HEK293 (cell line): ENCODE measurements around the gene ME2.

Experiments
- CTCF ChIA-PET: fragments of 350-600 bp; formaldehyde crosslinking; extraction: SDS; loops from one replicate; lab custom pipeline; 2021; ENCODE audit warnings: antibody characterized with exemption; lab: Yijun Ruan, JAX
- POLR2A ChIA-PET: fragments of 300-600 bp; formaldehyde crosslinking; extraction: SDS; loops from one replicate; lab custom pipeline; 2020; ENCODE audit warnings: antibody characterized with exemption, inconsistent platforms; lab: Yijun Ruan, JAX
- H3K27ac ChIP-seq: fragments of 200-500 bp; sonication (Bioruptor generic); 2 replicates; pipeline ENCODE4 v1.5.1; 2014; ENCODE audit warnings: low read depth, low read length, control low read depth, inconsistent platforms; ENCODE audit errors: extremely low read depth
- H3K36me3 ChIP-seq, 2 experiments: fragments of 200-500 bp in 1 of 2; sonication (Bioruptor generic) in 1 of 2; 1 replicate in 1 of 2; 2 replicates in 1 of 2; pipeline ENCODE4 v1.5.1; 2014 to 2017; ENCODE audit warnings: inconsistent platforms in 2 of 2, low read length in 2 of 2; ENCODE audit not compliant: control insufficient read depth in 2 of 2, insufficient read depth in 1 of 2
- H3K4me1 ChIP-seq: fragments of 200-500 bp; sonication (Bioruptor generic); 2 replicates; pipeline ENCODE4 v1.5.1; 2014; ENCODE audit warnings: mild to moderate bottlenecking, low read length, inconsistent platforms; ENCODE audit not compliant: control insufficient read depth, insufficient read depth
- H3K4me3 ChIP-seq: 2 replicates; pipeline ENCODE4 v1.5.1; 2011; ENCODE audit warnings: low read depth, mild to moderate bottlenecking, control low read depth, low read length, moderate library complexity
- H3K9me3 ChIP-seq: fragments of 200-500 bp; sonication (Bioruptor generic); 2 replicates; pipeline ENCODE4 v1.5.1; 2014; ENCODE audit warnings: low read depth, low read length, inconsistent platforms; ENCODE audit not compliant: control insufficient read depth, insufficient read depth
- GFI1B ChIP-seq: fragments of 450-650 bp; formaldehyde crosslinking; IDR thresholded peaks from 2 replicates; pipeline ENCODE4 v1.5.1; 2016; ENCODE audit warnings: missing biosample characterization, missing genetic modification characterization
- GLIS1 ChIP-seq: fragments of 450-650 bp; formaldehyde crosslinking; IDR thresholded peaks from 2 replicates; pipeline ENCODE4 v1.5.1; 2016; ENCODE audit warnings: missing biosample characterization, missing genetic modification characterization
- GLIS2 ChIP-seq: fragments of 450-650 bp; formaldehyde crosslinking; IDR thresholded peaks from 2 replicates; pipeline ENCODE4 v1.5.1; 2016; ENCODE audit warnings: missing biosample characterization, missing genetic modification characterization
- KLF7 ChIP-seq: fragments of 450-650 bp; formaldehyde crosslinking; IDR thresholded peaks from 2 replicates; pipeline ENCODE4 v1.5.1; 2016; ENCODE audit warnings: missing biosample characterization, missing genetic modification characterization, borderline replicate concordance
- KLF8 ChIP-seq: fragments of 450-650 bp; formaldehyde crosslinking; IDR thresholded peaks from 2 replicates; pipeline ENCODE4 v1.5.1; 2016; ENCODE audit warnings: missing biosample characterization, missing genetic modification characterization
- ZBTB1 ChIP-seq: fragments of 450-650 bp; formaldehyde crosslinking; IDR thresholded peaks from 2 replicates; pipeline ENCODE4 v1.5.1; 2016; ENCODE audit warnings: missing biosample characterization, missing genetic modification characterization
- ZBTB7A ChIP-seq: fragments of 450-650 bp; formaldehyde crosslinking; IDR thresholded peaks from 2 replicates; pipeline ENCODE4 v1.5.1; 2016; ENCODE audit warnings: low read depth, missing biosample characterization, missing genetic modification characterization
- ZFP41 ChIP-seq: fragments of 450-650 bp; formaldehyde crosslinking; IDR thresholded peaks from 2 replicates; pipeline ENCODE4 v1.5.1; 2016; ENCODE audit warnings: missing biosample characterization, missing genetic modification characterization, borderline replicate concordance
- ZNF146 ChIP-seq: fragments of 450-650 bp; formaldehyde crosslinking; IDR thresholded peaks from 2 replicates; pipeline ENCODE4 v1.5.1; 2016; ENCODE audit warnings: missing biosample characterization, missing genetic modification characterization
- ZNF184 ChIP-seq: fragments of 450-650 bp; IDR thresholded peaks from 2 replicates; pipeline ENCODE4 v1.5.1; 2018; ENCODE audit warnings: missing biosample characterization, mild to moderate bottlenecking, missing genetic modification characterization
- ZNF202 ChIP-seq: fragments of 450-650 bp; formaldehyde crosslinking; IDR thresholded peaks from 2 replicates; pipeline ENCODE4 v1.5.1; 2016; ENCODE audit warnings: missing biosample characterization, missing genetic modification characterization, borderline replicate concordance
- ZNF416 ChIP-seq: fragments of 450-650 bp; formaldehyde crosslinking; IDR thresholded peaks from 2 replicates; pipeline ENCODE4 v1.5.1; 2016; ENCODE audit warnings: missing biosample characterization, missing genetic modification characterization
- ZNF548 ChIP-seq: fragments of 450-650 bp; formaldehyde crosslinking; IDR thresholded peaks from 2 replicates; pipeline ENCODE4 v1.5.1; 2016; ENCODE audit warnings: missing biosample characterization, missing genetic modification characterization
- ZNF600 ChIP-seq: fragments of 450-650 bp; formaldehyde crosslinking; IDR thresholded peaks from 2 replicates; pipeline ENCODE4 v1.5.1; 2016; ENCODE audit warnings: missing biosample characterization, missing genetic modification characterization
- ZNF610 ChIP-seq: fragments of 450-650 bp; formaldehyde crosslinking; IDR thresholded peaks from 2 replicates; pipeline ENCODE4 v1.5.1; 2016; ENCODE audit warnings: missing biosample characterization, missing genetic modification characterization, borderline replicate concordance
- ZNF623 ChIP-seq: fragments of 450-650 bp; formaldehyde crosslinking; IDR thresholded peaks from 2 replicates; pipeline ENCODE4 v1.5.1; 2016; ENCODE audit warnings: missing biosample characterization, missing genetic modification characterization
- ZNF658 ChIP-seq: fragments of 450-650 bp; formaldehyde crosslinking; IDR thresholded peaks from 2 replicates; pipeline ENCODE4; 2016; ENCODE audit warnings: missing biosample characterization, missing genetic modification characterization
- ZNF791 ChIP-seq: fragments of 450-650 bp; formaldehyde crosslinking; IDR thresholded peaks from 2 replicates; pipeline ENCODE4 v1.5.1; 2016; ENCODE audit warnings: missing biosample characterization, missing genetic modification characterization
- ZNF792 ChIP-seq: fragments of 450-650 bp; formaldehyde crosslinking; IDR thresholded peaks from 2 replicates; pipeline ENCODE4 v1.5.1; 2016; ENCODE audit warnings: missing biosample characterization, missing genetic modification characterization
- TF ChIP-seq, protein P1 (sequence below): fragments of 450-650 bp; formaldehyde crosslinking; IDR thresholded peaks from 2 replicates; pipeline ENCODE4 v1.5.1; 2016; ENCODE audit warnings: missing biosample characterization, missing genetic modification characterization, borderline replicate concordance
- TF ChIP-seq, protein P2 (sequence below): fragments of 450-650 bp; IDR thresholded peaks from 2 replicates; pipeline ENCODE4 v1.5.1; 2018; ENCODE audit warnings: missing biosample characterization, mild to moderate bottlenecking, missing genetic modification characterization
- TF ChIP-seq, protein P3 (sequence below): fragments of 450-650 bp; formaldehyde crosslinking; IDR thresholded peaks from 2 replicates; pipeline ENCODE4 v1.5.1; 2017; ENCODE audit warnings: missing biosample characterization, mild to moderate bottlenecking, missing genetic modification characterization, moderate library complexity
- TF ChIP-seq, protein P4 (sequence below): fragments of 450-650 bp; formaldehyde crosslinking; IDR thresholded peaks from 2 replicates; pipeline ENCODE4 v1.5.1; 2016; ENCODE audit warnings: missing biosample characterization, missing genetic modification characterization

The ME2 gene

GRCh38 chr18:50848991-50849390, 29.9 kb upstream of the ME2 start:
- Histone ChIP-seq H3K27ac (no peak overlapping the region), H3K4me1 (no peaks in the 10 kb centered on the region), H3K4me3 (no peak overlapping the region), H3K36me3 (no peaks in the 10 kb centered on the region), H3K9me3 (no peaks in the 10 kb centered on the region)
- CTCF ChIA-PET = interaction anchor here (0.7 to 1.1 kb wide), 2 partner anchors 15 to 535 kb away, joined by 3 read pairs; no protein-coding TSS in a partner anchor
- POLR2A ChIA-PET = no interaction called here
- TF ChIP-seq ZBTB7A (tag by site-specific recombination) = no peak
- no peak for TF ChIP-seq ZNF202
- no peak for TF ChIP-seq ZNF548 (tag by site-specific recombination)
- no peak for TF ChIP-seq GLIS2
- TF ChIP-seq ZNF610 (tag by site-specific recombination) = no peak
- no peak for TF ChIP-seq ZNF600
- TF ChIP-seq, protein P1, sequence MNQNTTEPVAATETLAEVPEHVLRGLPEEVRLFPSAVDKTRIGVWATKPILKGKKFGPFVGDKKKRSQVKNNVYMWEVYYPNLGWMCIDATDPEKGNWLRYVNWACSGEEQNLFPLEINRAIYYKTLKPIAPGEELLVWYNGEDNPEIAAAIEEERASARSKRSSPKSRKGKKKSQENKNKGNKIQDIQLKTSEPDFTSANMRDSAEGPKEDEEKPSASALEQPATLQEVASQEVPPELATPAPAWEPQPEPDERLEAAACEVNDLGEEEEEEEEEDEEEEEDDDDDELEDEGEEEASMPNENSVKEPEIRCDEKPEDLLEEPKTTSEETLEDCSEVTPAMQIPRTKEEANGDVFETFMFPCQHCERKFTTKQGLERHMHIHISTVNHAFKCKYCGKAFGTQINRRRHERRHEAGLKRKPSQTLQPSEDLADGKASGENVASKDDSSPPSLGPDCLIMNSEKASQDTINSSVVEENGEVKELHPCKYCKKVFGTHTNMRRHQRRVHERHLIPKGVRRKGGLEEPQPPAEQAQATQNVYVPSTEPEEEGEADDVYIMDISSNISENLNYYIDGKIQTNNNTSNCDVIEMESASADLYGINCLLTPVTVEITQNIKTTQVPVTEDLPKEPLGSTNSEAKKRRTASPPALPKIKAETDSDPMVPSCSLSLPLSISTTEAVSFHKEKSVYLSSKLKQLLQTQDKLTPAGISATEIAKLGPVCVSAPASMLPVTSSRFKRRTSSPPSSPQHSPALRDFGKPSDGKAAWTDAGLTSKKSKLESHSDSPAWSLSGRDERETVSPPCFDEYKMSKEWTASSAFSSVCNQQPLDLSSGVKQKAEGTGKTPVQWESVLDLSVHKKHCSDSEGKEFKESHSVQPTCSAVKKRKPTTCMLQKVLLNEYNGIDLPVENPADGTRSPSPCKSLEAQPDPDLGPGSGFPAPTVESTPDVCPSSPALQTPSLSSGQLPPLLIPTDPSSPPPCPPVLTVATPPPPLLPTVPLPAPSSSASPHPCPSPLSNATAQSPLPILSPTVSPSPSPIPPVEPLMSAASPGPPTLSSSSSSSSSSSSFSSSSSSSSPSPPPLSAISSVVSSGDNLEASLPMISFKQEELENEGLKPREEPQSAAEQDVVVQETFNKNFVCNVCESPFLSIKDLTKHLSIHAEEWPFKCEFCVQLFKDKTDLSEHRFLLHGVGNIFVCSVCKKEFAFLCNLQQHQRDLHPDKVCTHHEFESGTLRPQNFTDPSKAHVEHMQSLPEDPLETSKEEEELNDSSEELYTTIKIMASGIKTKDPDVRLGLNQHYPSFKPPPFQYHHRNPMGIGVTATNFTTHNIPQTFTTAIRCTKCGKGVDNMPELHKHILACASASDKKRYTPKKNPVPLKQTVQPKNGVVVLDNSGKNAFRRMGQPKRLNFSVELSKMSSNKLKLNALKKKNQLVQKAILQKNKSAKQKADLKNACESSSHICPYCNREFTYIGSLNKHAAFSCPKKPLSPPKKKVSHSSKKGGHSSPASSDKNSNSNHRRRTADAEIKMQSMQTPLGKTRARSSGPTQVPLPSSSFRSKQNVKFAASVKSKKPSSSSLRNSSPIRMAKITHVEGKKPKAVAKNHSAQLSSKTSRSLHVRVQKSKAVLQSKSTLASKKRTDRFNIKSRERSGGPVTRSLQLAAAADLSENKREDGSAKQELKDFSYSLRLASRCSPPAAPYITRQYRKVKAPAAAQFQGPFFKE (tag by site-specific recombination) = no peak
- no peak for TF ChIP-seq ZNF184 (tag by site-specific recombination)
- no peak for TF ChIP-seq ZNF791 (tag by site-specific recombination)
- TF ChIP-seq KLF8 = no peak
- TF ChIP-seq ZNF658 (tag by site-specific recombination) = no peak
- no peak for TF ChIP-seq ZNF792

DNA sequence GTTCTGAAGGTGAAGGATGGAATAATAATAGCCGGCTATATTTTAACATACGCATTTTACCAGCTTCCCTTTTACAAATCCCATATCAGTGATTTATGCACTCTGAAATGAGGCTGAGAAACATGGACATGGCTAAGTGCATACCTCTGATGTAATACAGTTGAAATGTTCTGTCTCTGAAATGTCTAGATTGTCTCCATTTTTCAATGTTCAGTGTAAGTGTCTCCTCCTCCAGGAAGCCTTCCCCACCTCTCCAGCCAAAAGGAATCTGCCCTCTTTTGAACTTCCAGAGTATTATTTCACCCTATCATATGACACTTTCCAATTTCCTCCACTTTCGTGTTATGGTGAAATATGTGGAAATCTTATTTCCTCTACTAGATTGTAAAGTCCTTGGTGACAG, 29.5 kb upstream of the ME2 start:
- ChIA-PET CTCF (interaction anchor here (0.6 to 0.7 kb wide), 2 partner anchors 15 to 22 kb away, joined by 3 to 4 read pairs; no protein-coding TSS in a partner anchor), POLR2A (no interaction called here)
- Histone ChIP-seq H3K36me3 (no peaks in the 10 kb centered on the region), H3K27ac (no peak overlapping the region), H3K4me1 (no peaks in the 10 kb centered on the region), H3K4me3 (no peak overlapping the region), H3K9me3 (no peaks in the 10 kb centered on the region)
- TF ChIP-seq ZNF623 (tag by site-specific recombination) = no peak
- TF ChIP-seq ZFP41 (tag by site-specific recombination) = no peak
- TF ChIP-seq, protein P2, sequence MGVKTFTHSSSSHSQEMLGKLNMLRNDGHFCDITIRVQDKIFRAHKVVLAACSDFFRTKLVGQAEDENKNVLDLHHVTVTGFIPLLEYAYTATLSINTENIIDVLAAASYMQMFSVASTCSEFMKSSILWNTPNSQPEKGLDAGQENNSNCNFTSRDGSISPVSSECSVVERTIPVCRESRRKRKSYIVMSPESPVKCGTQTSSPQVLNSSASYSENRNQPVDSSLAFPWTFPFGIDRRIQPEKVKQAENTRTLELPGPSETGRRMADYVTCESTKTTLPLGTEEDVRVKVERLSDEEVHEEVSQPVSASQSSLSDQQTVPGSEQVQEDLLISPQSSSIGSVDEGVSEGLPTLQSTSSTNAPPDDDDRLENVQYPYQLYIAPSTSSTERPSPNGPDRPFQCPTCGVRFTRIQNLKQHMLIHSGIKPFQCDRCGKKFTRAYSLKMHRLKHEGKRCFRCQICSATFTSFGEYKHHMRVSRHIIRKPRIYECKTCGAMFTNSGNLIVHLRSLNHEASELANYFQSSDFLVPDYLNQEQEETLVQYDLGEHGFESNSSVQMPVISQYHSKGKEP (tag by site-specific recombination) = no peak
- no peak for TF ChIP-seq ZNF416 (tag by site-specific recombination)
- TF ChIP-seq ZBTB1 (tag by site-specific recombination) = no peak
- no peak for TF ChIP-seq KLF7 (tag by site-specific recombination)
- TF ChIP-seq ZNF146 (tag by site-specific recombination) = no peak
- TF ChIP-seq ZNF658 (tag by site-specific recombination) = no peak
- TF ChIP-seq, protein P3, sequence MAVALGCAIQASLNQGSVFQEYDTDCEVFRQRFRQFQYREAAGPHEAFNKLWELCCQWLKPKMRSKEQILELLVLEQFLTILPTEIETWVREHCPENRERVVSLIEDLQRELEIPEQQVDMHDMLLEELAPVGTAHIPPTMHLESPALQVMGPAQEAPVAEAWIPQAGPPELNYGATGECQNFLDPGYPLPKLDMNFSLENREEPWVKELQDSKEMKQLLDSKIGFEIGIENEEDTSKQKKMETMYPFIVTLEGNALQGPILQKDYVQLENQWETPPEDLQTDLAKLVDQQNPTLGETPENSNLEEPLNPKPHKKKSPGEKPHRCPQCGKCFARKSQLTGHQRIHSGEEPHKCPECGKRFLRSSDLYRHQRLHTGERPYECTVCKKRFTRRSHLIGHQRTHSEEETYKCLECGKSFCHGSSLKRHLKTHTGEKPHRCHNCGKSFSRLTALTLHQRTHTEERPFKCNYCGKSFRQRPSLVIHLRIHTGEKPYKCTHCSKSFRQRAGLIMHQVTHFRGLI (tag by site-specific recombination) = no peak
- no peak for TF ChIP-seq GFI1B (tag by site-specific recombination)
- no peak for TF ChIP-seq GLIS1
- TF ChIP-seq, protein P4, sequence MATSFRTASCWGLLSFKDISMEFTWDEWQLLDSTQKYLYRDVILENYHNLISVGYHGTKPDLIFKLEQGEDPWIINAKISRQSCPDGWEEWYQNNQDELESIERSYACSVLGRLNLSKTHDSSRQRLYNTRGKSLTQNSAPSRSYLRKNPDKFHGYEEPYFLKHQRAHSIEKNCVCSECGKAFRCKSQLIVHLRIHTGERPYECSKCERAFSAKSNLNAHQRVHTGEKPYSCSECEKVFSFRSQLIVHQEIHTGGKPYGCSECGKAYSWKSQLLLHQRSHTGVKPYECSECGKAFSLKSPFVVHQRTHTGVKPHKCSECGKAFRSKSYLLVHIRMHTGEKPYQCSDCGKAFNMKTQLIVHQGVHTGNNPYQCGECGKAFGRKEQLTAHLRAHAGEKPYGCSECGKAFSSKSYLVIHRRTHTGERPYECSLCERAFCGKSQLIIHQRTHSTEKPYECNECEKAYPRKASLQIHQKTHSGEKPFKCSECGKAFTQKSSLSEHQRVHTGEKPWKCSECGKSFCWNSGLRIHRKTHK (tag by site-specific recombination) = no peak
